ENCODE data around the gene MTHFD1L. TPM values are rescaled to one million over a fixed set of nuclear protein-coding genes. Genes with fewer than 3 reads are reported as not detected.

The MTHFD1L gene
- total and polyA plus RNA-seq, 9 of the 15 experiments (the other 6 are each of a cell fraction or from before 2014, with no cell fraction given), result 20.9 to 128 (median 61.0) TPM

GRCh38 chr6:151032034-151032433 is 166.5 kb downstream of the MTHFD1L start:
- H3K27ac ChIP-seq (ENCODE audit: extremely low read depth, low read depth, low read length), result no peak overlapping the region
- intact Hi-C loops (cut with micrococcal nuclease) (no loop called here), in situ Hi-C loops (cut with MboI) (no loop called here)
- POLR2A ChIA-PET, result interaction anchor here (1.0 to 1.2 kb wide), 2 partner anchors 9 to 11 kb away, joined by 3 to 5 read pairs; no protein-coding TSS in a partner anchor
- DNase-seq (ENCODE audit: extremely low read depth in 1 of 4, low spot score in 3 of 4), result no peak
- H3K36me3 ChIP-seq (ENCODE audit: control insufficient read depth, insufficient read depth, low read length), result peaks cover 43% of the 10 kb centered on the region; the same call in 2 of the 3 replicates
- no peak overlapping the region for H2AFZ ChIP-seq (ENCODE audit: low read depth, low read length)
- H3K9me3 ChIP-seq (replicated peaks; ENCODE audit: control insufficient read depth, insufficient read depth, low read depth, low read length), result no peaks in the 10 kb centered on the region
- H3K9ac ChIP-seq (ENCODE audit: insufficient read depth in 1 of 2, low read depth in 2 of 2, low read length in 2 of 2), result no peak overlapping the region
- H3K27me3 ChIP-seq (ENCODE audit: control insufficient read depth in 2 of 2, insufficient read depth in 2 of 2, low read length in 2 of 2), result no peaks in the 10 kb centered on the region
- H3K9me1 ChIP-seq (ENCODE audit: control insufficient read depth, insufficient read depth, low read length), result no peaks in the 10 kb centered on the region
- no TSS peak for BruUV-seq (replicated peaks)
- CTCF ChIA-PET (ENCODE audit: low intra/inter-chr PET ratio), result no interaction called here
- WGBS (ENCODE audit: insufficient coverage, low coverage, missing lambda C conversion rate), result 94% methylated on average over 3 of the region's 3 CpGs
- no peak overlapping the region for H3K4me3 ChIP-seq
- TF ChIP-seq KDM5B (IDR thresholded peaks at IDR 0.05; ENCODE audit: insufficient replicate concordance, low read depth, low read length), result no peak
- TF ChIP-seq, protein P1, sequence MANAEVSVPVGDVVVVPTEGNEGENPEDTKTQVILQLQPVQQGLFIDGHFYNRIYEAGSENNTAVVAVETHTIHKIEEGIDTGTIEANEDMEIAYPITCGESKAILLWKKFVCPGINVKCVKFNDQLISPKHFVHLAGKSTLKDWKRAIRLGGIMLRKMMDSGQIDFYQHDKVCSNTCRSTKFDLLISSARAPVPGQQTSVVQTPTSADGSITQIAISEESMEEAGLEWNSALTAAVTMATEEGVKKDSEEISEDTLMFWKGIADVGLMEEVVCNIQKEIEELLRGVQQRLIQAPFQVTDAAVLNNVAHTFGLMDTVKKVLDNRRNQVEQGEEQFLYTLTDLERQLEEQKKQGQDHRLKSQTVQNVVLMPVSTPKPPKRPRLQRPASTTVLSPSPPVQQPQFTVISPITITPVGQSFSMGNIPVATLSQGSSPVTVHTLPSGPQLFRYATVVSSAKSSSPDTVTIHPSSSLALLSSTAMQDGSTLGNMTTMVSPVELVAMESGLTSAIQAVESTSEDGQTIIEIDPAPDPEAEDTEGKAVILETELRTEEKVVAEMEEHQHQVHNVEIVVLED (CRISPR knock-in tag; IDR thresholded peaks at IDR 0.05), result no peak
- H3K4me2 ChIP-seq (ENCODE audit: insufficient read depth, low read length), result no peak overlapping the region
- H3K79me2 ChIP-seq (ENCODE audit: control insufficient read depth, insufficient read depth, low read length), result no peaks in the 10 kb centered on the region
- H3K4me1 ChIP-seq (replicated peaks in 1 of 2; ENCODE audit: control insufficient read depth in 2 of 2, insufficient read depth in 2 of 2, low read length in 2 of 2), result no peaks in the 10 kb centered on the region; a peak in 1 of 5 replicates
- no peaks in the 10 kb centered on the region for H4K20me1 ChIP-seq (replicated peaks; ENCODE audit: control insufficient read depth, insufficient read depth, low read length)
- no peak for FAIRE-seq
- ATAC-seq, result no peak

Measured in K562 (cell line).